OCI-LY3 (cell line): ENCODE results near the gene SLC25A39.

ENCODE experiments used
- H2AFZ ChIP-seq: fragments of 200-600, 300-600 bp; shearing (Covaris generic); 2 replicates; pipeline ENCODE4 v1.6.0; 2014; ENCODE audit warnings: antibody characterized with exemption, low read depth, low read length
- H3K27ac ChIP-seq: fragments of 200-600, 300-600 bp; sonication (generic); 2 replicates; pipeline ENCODE4 v1.5.1; 2014; ENCODE audit warnings: mild to moderate bottlenecking, low read length, moderate library complexity, mixed read lengths
- H3K27me3 ChIP-seq: fragments of 200-600, 300-600 bp; sonication (generic); 2 replicates; pipeline ENCODE4 v1.6.1; 2014; ENCODE audit warnings: low read depth, low read length, mixed read lengths
- H3K36me3 ChIP-seq: fragments of 200-600, 300-600 bp; sonication (generic); replicated peaks from 2 replicates; pipeline ENCODE3; 2014; ENCODE audit warnings: low read depth, low read length, mixed read lengths
- H3K4me1 ChIP-seq: fragments of 300-600, 200-600 bp; sonication (generic); 2 replicates; pipeline ENCODE4 v1.6.1; 2014; ENCODE audit warnings: low read length, mixed read lengths
- H3K4me2 ChIP-seq: fragments of 200-600, 300-600 bp; sonication (generic); 2 replicates; pipeline ENCODE4 v1.6.1; 2014; ENCODE audit warnings: low read length, mixed read lengths
- H3K4me3 ChIP-seq: fragments of 300-600, 200-600 bp; sonication (generic); 2 replicates; pipeline ENCODE4 v1.5.1; 2014; ENCODE audit warnings: antibody characterized with exemption, mild to moderate bottlenecking, low read length, moderate library complexity
- H3K79me2 ChIP-seq: fragments of 300-600, 200-600 bp; shearing (Covaris generic); 2 replicates; pipeline ENCODE4 v1.6.1; 2014; ENCODE audit warnings: mild to moderate bottlenecking, low read length, mixed read lengths
- H3K9ac ChIP-seq: fragments of 300-600, 200-600 bp; shearing (Covaris generic); 2 replicates; pipeline ENCODE4 v1.6.0; 2014; ENCODE audit warnings: mild to moderate bottlenecking, low read length, moderate library complexity
- H3K9me3 ChIP-seq: fragments of 200-600, 300-600 bp; shearing (Covaris generic); 2 replicates; pipeline ENCODE4 v1.6.1; 2014; ENCODE audit warnings: low read length, mixed read lengths; ENCODE audit not compliant: insufficient read depth
- H4K20me1 ChIP-seq: fragments of 200-600, 300-600 bp; sonication (generic); 2 replicates; pipeline ENCODE4 v1.6.1; 2016; ENCODE audit warnings: low read length, mixed read lengths; ENCODE audit not compliant: insufficient read depth
- EZH2phosphoT487 ChIP-seq: fragments of 200-600 bp; shearing (Covaris generic); IDR thresholded peaks from 2 replicates; pipeline ENCODE4 v1.6.1; 2018; ENCODE audit warnings: antibody characterized with exemption, mixed run types, low read depth
- TF ChIP-seq, protein P1 (sequence below): fragments of 200-600, 300-600 bp; sonication (generic); IDR thresholded peaks from 2 replicates; pipeline ENCODE4 v1.5.1; 2014; ENCODE audit warnings: antibody characterized with exemption, low read length, low read depth

Gene SLC25A39

DNA sequence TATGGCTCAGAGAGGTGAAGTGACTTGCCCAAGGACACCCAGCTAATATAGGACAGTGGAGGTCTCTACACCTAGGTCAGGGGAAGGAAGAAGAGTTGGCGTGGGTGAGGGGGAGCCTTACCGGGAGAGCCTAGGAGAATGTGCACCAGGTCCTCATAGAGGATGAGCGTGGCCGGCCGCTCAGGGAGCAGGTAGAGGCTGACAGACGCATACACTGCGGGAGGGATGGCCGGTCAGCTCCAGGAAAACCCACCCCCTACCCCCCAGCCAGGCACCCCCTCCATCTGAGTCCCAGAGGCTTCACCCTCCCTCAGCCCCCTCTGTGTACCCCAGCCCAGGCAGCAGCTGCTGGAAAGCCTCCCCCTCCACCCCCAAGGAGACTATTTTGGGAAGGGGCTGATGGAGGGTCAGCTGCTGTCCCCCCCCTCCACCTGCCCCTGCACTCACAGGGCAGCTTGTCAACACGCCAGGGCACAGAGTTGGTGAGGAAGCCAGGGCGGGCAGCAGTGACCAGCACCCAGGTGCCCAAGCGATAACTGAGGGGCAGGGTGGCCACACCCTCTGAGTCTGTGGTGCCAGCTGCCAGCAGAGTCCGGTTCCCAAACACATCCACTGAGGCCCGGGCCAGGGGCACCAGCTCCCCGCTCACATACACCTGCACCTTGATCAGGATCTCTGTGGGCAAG is 35.0 kb upstream of the SLC25A39 start:
- Histone ChIP-seq H3K27ac (no peak overlapping the region), H3K36me3 (no peaks in the 10 kb centered on the region), H3K4me1 (peaks cover 12% of the 10 kb centered on the region), H4K20me1 (no peaks in the 10 kb centered on the region), H3K4me3 (no peak overlapping the region), H3K27me3 (no peaks in the 10 kb centered on the region), H3K79me2 (no peaks in the 10 kb centered on the region), H3K9ac (no peak overlapping the region), H2AFZ (no peak overlapping the region), H3K9me3 (no peaks in the 10 kb centered on the region), H3K4me2 (no peak overlapping the region)
- TF ChIP-seq, protein P1, sequence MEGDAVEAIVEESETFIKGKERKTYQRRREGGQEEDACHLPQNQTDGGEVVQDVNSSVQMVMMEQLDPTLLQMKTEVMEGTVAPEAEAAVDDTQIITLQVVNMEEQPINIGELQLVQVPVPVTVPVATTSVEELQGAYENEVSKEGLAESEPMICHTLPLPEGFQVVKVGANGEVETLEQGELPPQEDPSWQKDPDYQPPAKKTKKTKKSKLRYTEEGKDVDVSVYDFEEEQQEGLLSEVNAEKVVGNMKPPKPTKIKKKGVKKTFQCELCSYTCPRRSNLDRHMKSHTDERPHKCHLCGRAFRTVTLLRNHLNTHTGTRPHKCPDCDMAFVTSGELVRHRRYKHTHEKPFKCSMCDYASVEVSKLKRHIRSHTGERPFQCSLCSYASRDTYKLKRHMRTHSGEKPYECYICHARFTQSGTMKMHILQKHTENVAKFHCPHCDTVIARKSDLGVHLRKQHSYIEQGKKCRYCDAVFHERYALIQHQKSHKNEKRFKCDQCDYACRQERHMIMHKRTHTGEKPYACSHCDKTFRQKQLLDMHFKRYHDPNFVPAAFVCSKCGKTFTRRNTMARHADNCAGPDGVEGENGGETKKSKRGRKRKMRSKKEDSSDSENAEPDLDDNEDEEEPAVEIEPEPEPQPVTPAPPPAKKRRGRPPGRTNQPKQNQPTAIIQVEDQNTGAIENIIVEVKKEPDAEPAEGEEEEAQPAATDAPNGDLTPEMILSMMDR = no peak
- no peak for TF ChIP-seq EZH2phosphoT487

DNA sequence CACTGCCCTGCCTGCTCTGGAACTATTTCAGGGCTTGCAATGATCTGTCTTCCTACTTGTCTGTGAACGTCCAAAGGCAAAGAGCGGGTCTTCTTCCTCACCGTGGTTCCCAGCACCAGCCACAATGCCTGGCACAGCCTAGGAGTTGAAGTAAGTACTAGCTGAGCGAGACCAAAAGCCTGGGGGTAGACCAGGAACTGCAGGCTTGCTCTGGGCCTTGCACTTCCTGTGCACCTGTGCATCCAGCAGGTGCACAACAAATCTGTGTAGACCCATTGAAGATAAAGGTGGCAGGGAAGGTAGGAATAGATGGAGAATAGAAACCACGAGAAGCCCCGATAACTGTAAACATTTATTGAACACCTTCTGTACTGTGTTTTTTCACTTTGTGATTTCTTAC is 34.4 kb upstream of the SLC25A39 start:
- Histone ChIP-seq H3K4me3 (no peak overlapping the region), H3K4me1 (peaks cover 12% of the 10 kb centered on the region)

DNA sequence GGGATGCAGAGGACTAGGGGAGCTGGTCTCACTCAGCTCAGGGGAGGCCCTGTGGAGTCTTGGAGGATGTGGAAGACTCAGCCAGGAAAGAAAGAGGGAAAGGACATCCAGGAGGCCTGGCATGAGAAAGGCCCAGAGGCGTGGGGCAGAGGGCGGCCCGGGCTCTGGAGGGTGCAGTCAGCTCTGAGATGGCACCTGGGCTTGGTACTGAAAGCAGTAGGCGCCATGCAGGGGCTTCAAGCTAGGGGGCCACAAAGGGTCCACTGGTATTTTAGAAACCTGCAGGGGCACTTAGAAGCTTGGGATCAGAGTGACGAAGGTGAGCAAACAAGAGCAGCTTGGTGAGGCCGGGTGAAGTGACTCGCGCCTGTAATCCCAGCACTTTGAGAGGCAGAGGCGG is 33.4 kb upstream of the SLC25A39 start:
- Histone ChIP-seq H3K27ac (no peak overlapping the region), H3K9me3 (no peaks in the 10 kb centered on the region), H3K4me2 (no peak overlapping the region), H3K4me3 (no peak overlapping the region), H3K36me3 (peaks cover 3% of the 10 kb centered on the region), H3K79me2 (no peaks in the 10 kb centered on the region), H4K20me1 (no peaks in the 10 kb centered on the region), H2AFZ (no peak overlapping the region), H3K9ac (no peak overlapping the region), H3K4me1 (peaks cover 12% of the 10 kb centered on the region; the same call in 1 of the 2 replicates), H3K27me3 (no peaks in the 10 kb centered on the region)
- TF ChIP-seq, protein P1 = no peak
- TF ChIP-seq EZH2phosphoT487 = no peak

More for the DNA sequence above, 34.4 kb upstream of the SLC25A39 start:
- TF ChIP-seq, protein P1 = no peak
- TF ChIP-seq EZH2phosphoT487 = no peak
- Histone ChIP-seq H2AFZ (no peak overlapping the region), H3K79me2 (no peaks in the 10 kb centered on the region), H3K27me3 (no peaks in the 10 kb centered on the region), H3K4me2 (no peak overlapping the region), H3K9ac (no peak overlapping the region), H3K27ac (no peak overlapping the region), H3K36me3 (no peaks in the 10 kb centered on the region), H3K9me3 (no peaks in the 10 kb centered on the region), H4K20me1 (no peaks in the 10 kb centered on the region)

DNA sequence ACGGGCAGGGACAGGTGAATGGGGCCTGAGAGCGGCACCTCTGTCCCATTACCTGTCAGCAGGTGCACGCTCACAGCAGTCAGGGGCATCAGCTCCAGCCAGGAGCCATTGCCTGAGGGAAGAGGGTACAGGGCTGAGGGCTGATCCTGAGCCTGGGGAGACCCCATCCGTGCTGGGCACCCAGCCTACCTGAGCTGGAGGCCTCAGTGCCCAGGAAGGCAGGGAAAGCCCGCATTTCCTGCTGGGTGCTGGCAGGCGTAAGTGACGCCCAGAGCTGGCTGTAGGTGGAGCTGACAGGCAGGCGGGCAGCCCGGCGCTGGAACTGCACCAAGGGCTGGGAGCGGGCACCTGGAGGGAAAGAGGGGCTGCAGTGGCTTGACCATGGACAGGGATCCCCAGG is 31.6 kb upstream of the SLC25A39 start:
- no peak overlapping the region for H3K4me2 ChIP-seq

More for the DNA sequence above, 31.6 kb upstream of the SLC25A39 start:
- peaks cover 8% of the 10 kb centered on the region; the same call in 1 of the 2 replicates for H3K4me1 ChIP-seq
- H3K9ac ChIP-seq = no peak overlapping the region
- H4K20me1 ChIP-seq = peaks cover 8% of the 10 kb centered on the region; the same call in 1 of the 2 replicates
- H2AFZ ChIP-seq = no peak overlapping the region
- H3K36me3 ChIP-seq = peaks cover 21% of the 10 kb centered on the region
- H3K9me3 ChIP-seq = no peaks in the 10 kb centered on the region
- H3K27me3 ChIP-seq = no peaks in the 10 kb centered on the region
- H3K27ac ChIP-seq = no peak overlapping the region
- no peaks in the 10 kb centered on the region for H3K79me2 ChIP-seq
- H3K4me3 ChIP-seq = no peak overlapping the region
- TF ChIP-seq, protein P1 = peak; percentile 8; the same call in 1 of the 2 replicates
- TF ChIP-seq EZH2phosphoT487 = no peak
